ENCODE data around the gene UTP4. TPM values are rescaled to one million over a fixed set of nuclear protein-coding genes. Genes with fewer than 3 reads are reported as not detected.

Gene UTP4
- 34.1 TPM for total RNA-seq

GRCh38 chr16:69132424-69133252 lies at the start of gene UTP4, which contains the start of gene CHTF8:
UTP4 (plus strand) TSS chr16:69132649; CDS start chr16:69133460, 811 bp downstream.
CHTF8 (minus strand) TSS chr16:69132588; CDS start chr16:69121458, 11,130 bp downstream.

GRCh38 chr16:69105501-69106361 lies 26.7 kb upstream of the UTP4 start, which contains the start of gene HAS3:
HAS3 (plus strand) TSS chr16:69105653; CDS start chr16:69109396, 3,743 bp downstream.

GRCh38 chr16:69186642-69187445 lies 54.4 kb downstream of the UTP4 start, which contains the start of gene SNTB2:
SNTB2 (plus strand) TSS chr16:69187164; CDS start chr16:69187167, 3 bp downstream.

Small RNA genes within 50 kb of the gene (small RNA-seq; reads per million reads assigned to genes)
- gene RF00019: not detected
- not detected for gene RNU6-22P

Other genes starting within 250 kb of the UTP4 start
- gene HAS3, start 27.0 kb upstream of the UTP4 start, total RNA-seq: 12.0 TPM
- gene CHTF8, start 61 bp upstream of the UTP4 start, total RNA-seq: 39.2 TPM
- 11.5 TPM for gene SNTB2, start 54.5 kb downstream of the UTP4 start, total RNA-seq
- gene VPS4A, start 178.7 kb downstream of the UTP4 start, total RNA-seq: 41.8 TPM
- gene PDF, start 197.9 kb downstream of the UTP4 start, total RNA-seq: 5.3 TPM
- 43.6 TPM for gene COG8, start 206.9 kb downstream of the UTP4 start, total RNA-seq
- 17.3 TPM for gene NIP7, start 207.1 kb downstream of the UTP4 start, total RNA-seq
- gene TMED6, start 219.1 kb downstream of the UTP4 start, total RNA-seq: not detected

Measured in diencephalon (tissue), 1 donor.